ENCODE measurements around the gene SARDH.

The SARDH gene

DNA sequence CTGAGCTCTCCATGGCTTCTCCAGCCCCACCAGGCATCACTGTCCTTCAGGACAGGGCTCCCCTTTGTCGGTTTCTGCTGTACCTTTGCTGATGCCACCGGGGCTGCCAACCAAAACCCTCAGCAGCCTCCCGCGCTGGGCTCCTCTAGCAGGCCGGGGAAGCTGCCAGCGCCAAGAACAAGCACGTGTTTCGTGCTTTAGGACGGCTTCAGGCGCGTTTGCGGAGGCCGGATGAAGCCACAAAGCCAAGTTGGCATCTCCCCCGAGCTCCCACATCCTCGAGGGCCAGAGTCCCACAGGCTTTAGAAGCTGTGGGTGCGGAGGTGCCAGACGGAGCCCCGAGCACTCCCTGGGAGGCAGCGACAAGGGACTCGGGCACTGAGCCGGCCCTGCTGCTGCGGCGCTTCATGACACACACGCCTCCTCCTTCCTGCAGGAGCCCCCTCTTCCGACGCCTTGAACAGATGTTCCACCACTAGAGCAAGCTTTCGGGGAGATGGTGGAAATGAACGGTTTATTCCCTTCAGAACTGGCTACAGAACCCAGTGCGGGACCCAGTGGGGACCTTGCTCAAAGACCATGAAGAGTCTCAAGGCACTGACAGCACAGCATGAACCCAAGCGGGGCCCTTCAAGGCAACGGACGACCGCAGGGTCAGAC lies 36.7 kb downstream of the SARDH start:
- DNase-seq: peak; percentile 47

DNA sequence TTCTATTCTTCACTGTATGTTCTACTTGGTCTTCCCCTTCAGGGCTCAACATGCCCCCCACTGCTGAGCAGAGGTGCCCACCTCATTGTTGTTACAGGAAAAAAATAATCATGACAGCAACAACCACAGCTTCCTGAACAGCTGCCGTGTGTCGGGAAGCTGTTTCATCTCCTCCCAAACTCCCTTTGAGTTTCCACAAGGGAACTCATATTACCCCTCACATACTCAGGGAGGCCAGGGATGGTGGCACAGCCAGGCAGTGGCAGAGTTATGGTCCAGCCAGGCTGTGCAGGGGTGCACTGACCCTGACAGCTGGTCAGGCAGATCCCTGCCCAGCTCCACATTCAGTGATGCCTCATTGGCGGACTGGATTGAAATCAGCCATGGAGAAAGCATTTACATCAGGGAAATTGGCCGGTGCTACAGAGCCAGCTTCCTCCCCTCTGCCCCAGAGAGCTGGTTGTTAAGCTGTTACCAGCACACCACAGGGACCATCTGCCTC lies 37.3 kb downstream of the SARDH start:
- DNase-seq: peak; percentile 29

DNA sequence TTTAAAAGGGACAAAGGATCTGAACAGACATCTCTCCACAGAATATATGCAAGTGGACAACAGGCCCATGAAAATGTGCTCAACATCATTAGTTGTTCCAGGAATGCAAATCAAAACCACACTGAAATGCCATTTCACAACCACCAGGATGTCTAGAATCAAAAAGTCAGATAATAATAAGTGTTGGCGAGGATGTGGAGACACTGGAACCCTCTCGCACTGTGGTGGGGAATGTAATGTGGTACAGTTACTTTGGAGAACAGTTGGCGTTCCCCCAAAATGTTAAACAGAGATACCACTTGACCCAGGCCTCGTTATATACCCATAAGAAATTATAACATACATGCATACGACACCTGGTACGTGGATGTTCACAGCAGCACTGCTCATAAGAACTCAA lies 38.6 kb downstream of the SARDH start:
- no peak for DNase-seq

DNA sequence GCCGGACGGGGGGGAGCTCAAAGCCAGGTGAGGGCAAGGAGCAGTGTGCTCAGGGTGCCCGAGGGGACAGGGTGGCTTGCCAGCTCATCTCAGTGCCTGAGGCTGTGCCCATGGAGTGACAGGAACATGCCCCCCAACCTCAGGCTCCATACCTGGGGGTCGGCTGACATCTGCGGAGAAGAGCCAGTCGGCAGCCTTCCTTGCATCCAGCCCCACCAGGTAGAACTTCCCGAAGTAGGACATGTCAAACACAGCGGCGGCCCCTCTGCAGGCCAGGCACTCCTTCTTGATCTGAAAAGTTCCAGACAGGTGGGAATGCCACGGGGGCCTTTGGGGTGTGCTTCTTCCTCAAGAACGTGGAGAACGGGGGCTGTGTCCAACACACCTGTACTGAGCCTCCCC lies 42.1 kb downstream of the SARDH start:
- no peak for DNase-seq

DNA sequence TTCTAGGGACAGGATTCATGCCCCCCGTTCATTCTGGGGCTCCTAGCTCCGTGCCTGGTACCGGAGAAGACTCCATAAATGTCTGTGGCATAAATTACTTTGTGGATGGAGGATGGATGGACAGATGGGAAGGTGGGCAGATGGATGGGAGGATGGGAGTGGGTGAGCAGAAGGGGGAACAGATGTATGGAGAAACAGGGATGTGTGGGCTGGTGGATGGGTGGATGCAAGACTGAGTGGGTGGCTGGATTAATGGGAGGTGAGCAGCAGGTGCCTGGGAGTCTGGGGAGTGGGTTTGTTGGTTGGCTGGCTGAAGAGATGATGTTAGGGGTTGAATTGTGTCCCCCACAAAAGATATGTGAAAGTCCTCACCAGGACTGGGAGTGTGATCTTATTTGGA lies 43.5 kb downstream of the SARDH start:
- no peak for DNase-seq

DNA sequence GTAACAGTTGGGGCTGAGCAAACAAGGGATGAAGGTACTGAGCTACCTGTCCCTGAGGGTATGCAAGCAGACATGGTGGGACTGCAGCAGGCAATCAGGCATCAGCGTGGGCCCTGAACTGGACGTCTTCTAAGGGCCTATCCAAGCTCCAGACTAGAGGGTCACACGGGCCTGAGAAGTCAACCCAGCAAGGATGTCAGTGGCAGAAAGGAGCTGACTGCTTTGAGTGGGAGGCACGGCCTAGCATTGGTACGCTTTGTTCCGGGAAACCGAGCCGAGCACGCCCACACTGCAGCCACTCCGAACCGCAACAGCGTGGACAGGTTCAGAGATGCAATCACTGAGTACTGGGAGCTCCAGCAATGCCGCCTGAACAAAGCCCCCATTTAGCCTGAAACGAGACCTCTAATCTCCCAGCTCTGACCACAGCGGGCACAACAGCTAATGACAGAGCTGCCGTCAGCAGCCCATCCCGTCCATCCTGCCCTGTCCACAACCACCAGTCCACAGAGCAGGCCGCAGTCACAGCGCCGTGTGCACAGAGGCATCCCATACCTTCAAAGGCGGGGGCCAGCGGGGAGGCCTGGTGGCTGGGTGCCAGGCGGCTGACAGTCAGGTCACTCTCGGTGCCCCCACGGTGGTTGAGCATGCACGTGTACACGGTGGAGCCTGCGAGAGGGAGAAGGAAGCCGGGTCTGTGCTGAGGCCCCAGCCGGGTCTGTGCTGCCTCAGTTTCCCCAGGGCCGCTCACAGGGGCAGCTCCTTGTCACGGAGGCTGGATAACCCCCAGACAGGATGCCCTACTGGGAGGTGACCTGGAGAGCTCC lies 44.2 kb downstream of the SARDH start:
- DNase-seq: no peak

DNA sequence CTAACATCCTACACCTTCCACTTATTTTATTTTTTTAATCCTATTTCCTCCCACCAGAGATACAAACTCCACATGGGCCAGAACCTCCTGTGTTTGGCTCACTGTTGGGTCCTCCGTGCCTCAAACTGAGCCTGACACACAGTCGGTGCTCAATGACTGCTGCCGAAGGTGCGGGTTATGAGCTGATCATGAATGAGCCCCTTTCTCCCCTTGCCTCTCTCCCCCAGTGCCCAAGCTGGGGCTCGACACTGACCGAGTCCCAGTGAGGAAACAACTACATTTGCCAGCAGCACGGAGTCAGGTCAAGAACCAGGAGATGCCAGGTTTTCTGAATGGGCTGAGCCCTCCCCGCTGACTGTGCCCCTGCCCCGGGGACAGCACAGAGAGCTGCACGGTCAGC lies 45.0 kb downstream of the SARDH start:
- no peak for DNase-seq

DNA sequence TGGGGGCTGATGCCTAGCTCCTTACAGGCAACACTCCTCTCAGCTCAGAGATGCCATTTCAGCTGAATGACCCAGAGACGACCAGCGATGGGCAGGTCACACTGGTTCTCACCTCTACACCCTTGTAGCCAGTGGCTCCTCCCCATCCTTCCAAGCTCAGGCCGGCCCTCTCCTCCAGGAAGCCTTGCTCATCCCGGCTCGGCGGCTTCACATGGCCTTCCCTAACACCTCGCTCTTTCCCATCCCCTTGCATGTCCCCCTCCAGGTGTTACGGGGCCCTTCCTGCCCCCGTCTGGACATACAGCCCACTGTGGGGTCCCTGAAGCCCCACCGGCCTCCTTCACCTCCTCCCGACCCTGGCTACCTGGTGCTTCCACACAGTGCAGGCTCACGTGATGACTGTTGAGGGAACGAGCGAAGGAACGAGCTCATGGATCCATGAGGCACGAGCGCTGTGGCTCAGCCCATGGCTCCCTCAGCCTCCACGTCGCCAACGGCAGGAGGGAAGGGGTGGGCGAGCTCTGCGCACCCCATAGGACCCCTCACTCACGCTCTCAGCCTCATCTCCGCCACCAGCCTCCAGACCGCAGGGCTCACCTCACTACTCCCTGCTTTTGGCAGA lies 45.7 kb downstream of the SARDH start:
- no peak for DNase-seq

DNA sequence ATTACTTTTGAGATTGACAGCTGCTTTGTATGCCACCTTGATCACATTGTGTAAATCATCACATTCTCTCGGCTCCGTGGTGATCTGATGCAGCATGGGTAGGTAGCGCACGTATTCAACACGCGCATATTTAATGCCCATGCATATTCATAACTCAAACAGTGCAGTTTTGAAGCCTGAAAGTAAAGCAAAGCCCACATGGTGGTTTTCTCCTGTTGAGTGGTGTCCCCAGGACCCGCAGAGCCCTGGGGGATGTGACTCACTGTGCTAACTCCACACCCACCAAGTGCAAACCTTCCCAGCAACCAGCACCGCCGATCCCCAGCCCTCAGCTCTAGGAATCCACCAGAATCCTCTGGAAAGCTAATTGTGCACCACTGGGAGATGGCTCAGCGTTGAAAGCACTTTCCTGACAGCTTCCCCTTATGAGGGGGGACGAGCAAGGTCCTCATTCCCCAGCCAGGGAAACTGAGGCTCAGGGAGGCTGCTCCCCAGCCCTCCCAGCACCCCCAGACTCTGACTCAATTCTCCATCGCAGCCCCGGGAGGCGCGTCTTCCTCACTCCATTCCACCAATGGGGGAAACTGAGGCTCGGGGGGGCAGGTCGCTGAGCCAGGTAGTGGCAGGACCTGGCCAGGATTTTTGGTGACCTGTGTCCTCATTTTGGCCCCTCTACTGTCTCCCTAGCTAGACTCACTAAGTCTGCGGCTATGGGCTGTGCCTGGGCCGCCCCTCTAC lies 46.4 kb downstream of the SARDH start:
- no peak for DNase-seq

DNA sequence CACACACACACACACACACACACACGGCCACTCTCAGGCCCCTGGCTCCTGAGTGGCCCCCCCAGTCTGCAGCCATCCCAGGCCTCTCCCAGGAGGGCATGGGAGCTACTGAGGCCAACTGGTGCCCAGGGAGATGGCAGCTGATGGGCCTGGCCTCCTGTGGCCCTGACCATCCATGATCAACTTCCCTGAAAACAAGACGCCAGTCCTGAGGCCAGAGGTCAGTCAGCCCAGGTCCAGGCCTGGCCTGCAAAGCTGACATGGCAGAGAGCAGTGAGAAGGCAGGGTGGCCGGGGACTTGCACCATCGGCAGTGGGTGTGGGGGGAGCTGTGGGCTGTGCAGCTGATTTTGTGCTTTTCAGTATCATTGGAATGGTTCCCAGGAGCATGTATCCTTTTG lies 47.0 kb downstream of the SARDH start:
- no peak for DNase-seq

DNA sequence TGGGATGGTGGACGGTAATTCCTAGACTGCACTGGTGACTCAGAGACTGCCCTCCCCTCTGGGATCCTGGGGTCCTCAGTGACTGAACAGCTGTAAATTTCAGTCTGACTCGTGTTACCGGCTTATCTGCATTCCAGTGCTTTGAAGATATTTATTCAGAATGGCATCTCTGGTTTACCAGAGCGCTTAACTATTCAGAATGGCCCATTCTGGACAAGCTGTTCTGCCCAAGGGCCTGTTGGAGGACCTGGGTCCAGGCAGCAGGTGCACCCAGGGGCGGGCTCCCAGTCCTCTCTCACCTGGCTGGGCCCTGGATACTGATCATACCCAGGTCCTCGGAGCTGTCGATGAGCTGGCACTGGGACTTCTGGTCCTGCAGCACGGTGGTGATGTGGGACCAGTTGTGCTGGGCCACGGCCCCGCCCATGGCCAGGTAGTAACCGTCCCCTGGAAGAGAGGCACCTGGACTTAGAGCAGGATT lies 48.0 kb downstream of the SARDH start:
- no peak for DNase-seq

DNA sequence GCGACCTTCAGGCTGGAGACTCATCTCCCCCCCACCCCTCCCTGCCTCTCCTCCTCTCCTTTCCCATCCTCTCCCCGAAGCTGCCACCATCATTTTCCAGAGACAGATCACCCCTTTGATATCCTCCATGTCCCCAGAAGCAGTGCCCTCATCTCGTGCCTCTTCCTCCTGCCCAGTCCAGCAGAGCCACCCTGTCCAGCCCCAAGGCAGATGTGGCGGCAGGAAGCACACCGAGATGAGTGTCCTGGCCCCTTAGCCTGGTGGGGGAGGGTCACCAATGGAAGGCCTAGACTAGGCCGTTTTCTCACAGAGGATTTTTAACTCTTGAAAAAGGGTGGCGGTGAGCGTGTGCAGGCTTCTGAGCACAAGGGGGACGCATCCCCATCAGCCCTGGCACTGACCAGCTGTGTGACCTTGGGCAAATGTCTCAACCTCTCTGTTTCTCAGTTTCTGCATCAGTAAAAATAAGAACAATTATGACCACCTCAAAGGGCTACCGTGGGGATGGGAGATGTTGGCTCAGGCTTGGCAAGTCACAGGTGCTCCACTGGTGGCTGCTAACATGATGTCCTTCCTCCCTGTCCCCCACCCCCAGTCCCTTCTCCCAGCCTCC lies 48.9 kb downstream of the SARDH start:
- DNase-seq: no peak

DNA sequence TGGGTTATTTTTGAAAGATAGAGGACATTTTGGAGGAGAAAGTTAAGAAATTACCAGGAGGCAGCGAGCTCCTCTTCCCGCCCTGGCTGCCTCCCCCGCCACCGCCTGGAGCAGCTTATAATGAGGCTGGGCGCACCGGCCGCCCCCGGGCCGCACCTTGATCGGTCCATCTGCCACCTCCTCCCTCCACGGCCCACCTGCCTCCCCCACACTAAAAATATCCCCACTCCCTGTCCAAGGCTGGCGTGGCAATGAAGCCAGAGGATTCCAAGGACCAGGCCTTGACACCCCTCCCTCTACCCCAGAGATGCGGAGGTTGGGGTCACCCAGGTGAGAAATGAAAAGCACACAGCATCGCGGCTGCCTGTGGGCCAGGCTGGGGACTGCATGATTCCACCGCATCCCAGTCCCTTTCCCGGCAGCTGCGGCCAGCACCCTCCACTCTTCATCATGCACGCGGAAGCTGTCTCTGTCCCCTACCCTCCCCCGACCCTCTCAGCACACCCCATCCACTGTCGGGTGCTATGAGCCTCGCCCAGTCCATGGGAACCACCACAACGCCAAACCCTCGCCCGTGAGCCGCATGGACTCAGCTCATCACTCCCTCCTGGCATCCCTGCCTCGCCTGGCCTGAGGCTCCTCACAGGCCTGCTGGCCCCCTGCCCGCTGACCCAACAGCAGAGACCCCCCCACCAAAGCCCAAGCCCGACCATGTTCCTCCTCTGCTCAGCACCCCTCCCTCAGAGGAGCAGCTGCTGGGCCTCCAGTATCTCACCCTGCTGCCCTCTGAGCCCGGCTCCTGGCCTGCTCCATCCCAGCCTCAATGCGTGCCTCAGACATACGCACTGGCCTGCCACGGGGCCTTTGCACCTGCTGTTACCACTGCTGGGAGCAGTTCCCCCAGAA lies 50.0 kb downstream of the SARDH start:
- DNase-seq: no peak

DNA sequence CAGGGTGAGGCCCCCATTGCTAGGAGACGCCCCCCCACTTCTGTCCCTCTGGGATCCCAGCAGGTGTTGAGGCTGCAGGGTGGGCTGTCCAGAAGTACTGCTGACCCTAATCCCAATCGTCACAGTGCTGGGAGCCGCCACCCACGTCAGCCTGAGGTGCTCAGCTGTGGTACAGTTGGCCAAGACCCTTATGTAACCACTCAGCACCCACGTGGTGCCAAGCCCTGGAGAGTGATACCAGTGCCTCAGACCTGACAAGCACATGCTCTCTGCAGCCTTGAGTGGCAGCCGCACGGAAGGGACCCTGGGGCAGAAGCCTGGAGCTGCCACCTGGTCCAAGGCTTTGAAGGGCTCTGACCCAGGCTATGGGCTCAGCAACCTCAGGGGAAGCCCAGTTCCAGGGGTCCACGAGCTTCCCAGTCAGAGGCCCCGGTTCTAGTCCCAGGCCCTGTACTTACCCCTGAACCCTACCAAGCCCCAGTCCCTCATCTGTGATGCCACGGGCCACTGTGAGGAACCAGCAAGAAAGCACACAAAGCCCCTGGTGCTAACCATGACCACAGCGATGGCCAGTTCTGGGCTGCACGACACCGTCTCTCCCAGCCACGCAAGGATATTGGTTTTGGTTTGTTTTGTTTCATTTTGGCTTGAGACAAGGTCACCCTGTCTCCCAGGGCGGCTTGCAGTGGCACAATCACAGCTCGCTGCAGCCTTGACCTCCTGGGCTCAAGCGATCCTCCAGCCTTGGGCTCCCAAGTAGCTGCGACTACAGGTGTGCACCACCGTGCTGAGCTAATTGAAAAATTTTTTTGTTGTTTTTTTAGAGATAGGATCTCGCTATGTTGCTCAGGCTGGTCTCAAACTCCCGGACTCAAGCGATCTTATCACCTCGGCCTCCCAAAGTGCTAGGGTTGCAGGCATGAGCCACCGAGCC lies 51.2 kb downstream of the SARDH start:
- DNase-seq: no peak

DNA sequence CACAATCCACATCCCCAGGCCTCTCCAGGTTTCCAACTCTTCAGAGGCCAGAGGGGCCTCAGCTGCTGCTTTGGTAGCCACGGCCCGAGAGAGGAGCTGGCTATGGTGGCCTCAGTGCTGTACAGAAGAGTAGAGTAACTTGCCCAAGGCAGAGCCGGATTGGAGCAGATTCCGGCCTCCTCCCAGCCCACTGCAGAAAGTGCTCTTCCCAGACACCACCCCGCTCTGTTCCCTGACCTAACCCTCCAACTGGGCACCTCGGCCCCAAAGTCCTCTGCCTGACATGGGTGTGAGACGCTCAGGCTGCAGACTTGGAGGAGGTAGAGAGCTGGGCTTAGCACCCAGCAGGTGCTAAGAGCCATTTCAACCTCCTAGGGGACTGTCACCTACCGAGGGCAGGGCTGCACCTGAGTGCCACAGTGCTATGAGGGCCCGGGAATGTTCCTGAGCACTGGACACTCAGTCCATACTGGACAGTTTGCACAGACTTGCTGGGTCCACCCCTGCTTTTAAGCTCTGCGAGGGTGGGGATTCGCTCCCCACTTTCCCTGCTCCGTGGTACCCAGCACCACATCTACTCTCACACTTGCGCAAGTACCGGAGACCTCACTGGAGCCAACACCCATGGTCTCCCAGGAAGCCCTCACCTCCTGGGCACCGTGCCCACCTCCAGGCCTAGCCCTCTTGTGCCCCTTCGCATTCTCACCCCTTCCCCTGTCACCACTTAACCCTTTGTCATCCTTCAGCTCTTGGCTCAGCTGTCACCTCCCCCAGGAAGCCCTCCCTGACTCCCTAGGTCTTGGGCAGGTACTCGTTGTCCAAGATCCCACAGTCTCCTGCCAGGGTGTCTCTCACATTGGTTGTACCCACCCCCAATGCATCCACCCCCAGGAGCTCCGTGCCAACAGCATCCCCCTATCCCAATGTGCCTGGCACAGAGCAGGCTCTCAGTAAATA lies 52.2 kb downstream of the SARDH start:
- DNase-seq: no peak

DNA sequence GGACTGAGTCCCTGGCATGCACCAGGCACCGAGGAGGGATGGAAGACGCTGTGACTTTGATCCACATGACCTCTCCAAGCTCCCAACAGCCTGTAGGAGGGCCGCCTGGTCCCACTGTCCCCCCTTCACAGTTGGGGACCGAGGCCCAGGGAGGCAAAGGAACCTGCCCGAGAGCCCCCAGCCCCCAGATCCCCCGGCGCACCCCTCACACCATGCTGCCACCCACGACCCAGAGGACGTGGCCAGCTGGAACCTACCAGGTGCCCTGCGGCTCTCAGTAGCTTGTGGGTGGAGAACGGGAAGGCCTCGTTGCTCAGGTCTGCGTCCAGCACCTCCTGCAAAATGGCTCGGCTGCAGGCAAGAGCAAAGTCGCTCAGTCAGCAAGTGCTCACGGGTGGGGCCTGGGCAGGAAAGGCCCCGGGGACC lies 53.2 kb downstream of the SARDH start:
- no peak for DNase-seq

DNA sequence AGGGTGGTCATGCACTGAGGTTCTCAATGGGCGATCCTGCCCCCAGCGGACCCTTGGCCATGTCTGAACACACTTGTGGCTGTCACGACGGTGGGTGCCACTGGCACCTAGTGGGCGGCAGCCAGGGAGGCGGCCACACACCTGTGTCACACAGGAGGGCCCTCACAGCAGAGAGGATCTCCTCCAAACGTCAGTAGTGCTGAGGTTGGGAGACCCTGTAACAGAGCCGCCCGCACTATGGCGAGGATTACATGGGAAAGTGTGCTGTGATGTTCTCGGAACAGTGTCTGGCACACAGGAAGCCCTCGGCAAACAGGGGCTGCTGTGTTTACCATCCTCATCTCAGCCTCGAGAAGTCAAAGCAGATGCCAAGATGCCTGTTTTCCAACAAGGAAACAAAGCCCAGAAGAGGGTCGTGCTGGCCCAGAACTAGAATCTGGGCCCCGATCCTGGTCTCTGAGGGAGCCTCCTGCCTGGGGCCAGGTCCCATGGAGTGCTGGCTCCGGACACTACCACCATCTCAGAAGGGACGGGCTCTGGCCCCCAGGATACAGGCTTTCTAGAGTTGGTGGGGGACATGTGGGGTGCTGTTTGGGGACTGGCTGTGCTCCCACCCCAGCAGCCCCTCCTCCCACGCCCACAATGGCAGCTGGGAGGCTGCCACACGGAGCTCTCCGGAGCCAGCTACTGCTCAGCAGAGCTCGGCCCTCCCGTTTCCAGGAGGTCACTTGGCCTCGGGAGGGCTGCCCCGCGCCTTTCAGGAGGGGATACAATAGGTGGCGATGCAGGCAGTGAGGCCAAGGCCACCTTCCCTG lies 53.8 kb downstream of the SARDH start:
- no peak for DNase-seq

DNA sequence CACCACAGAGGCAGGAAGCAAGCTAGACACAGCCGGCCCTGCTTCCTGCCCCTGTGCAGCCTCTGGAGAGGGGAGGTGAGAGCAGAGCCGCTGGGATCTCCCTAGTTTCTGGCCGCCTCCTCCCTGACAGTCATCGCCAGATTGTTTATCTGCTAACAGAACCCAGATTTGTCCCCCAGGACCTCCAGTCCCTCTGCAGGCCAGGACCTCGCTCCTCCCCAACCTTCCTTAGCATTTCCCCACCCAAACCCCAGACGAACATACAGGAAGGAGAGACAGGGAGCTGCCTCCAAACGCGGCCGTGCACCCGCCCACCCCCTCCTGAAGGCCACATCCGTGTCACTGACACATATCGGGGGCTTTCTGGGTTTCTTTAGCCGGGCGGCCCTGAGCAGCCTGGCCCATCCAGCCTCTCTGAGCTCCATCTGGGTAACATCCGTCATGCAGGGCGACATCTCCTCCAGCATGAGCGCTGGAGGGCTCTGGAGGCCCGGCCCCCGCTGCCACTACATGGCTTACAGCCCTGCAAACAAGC lies 54.5 kb downstream of the SARDH start:
- DNase-seq: peak; percentile 76
